NCI-H748 treated with DMSO at 0.1 percent for 48 hours (cell line): ENCODE measurements around the gene NDUFS3.
"Not testable (repeated sequence)": the region's sequence is repeated elsewhere in the genome, so short reads cannot be mapped to it uniquely, and the experiment has no call there.

Experiments
- DNase-seq: peaks from one replicate; lab custom pipeline; 2025; lab: John Stamatoyannopoulos, UW

NDUFS3 gene

DNA sequence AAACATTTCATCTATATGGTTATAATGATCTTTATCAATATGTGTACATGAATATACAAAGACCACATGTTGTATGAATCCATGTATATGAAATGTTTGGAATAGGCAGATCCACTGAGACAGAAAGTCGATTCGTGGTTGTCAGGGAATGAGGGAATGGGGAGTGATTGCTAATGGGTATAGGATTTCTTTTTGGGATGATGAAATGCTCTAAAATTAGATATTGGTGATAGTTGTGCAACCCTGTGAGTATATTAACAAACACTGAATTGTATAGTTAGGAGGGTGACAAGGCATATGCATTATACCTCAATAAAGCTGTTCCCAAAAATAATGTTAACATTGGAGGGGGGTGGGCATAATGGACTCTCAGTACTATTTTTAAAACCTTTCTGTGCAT, 18.4 kb upstream of the NDUFS3 start:
- DNase-seq, result no peak

DNA sequence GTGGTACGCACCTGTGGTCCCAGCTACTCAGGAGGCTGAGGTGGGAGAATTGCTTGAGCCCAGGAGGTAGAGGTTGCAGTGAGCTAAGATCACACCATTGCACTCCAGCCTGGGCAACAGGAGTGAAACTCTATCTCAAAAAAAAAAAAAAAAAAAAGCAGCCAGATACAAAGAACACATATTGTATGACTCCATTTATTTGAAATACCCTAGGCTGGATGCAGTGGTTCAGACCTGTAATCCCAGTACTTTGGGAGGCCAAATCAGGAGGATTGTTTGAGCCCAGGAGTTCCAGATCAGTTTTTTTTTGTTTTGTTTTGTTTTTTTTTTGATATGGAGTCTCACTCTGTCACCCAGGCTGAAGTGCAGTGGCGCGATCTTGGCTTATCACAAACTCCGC, 16.5 kb upstream of the NDUFS3 start:
- not testable (repeated sequence) for DNase-seq

DNA sequence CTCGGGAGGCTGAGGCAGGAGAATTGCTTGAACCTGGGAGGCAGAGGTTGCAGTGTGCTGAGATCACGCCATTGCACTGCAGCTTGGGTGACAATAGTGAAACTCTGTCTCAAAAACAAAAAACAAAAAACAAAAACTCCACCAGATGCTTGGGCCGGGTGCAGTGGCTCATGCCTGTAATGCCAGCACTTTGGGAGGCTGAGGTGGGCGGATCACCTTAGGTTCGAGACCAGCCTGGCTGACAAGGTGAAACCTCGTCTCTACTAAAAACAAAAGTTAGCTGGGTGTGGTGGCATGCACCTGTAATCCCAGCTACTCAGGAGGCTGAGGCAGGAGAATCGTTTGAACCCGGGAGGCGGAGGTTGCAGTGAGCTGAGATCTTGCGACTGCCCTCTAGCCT, 14.5 kb upstream of the NDUFS3 start:
- DNase-seq, result not testable (repeated sequence)

DNA sequence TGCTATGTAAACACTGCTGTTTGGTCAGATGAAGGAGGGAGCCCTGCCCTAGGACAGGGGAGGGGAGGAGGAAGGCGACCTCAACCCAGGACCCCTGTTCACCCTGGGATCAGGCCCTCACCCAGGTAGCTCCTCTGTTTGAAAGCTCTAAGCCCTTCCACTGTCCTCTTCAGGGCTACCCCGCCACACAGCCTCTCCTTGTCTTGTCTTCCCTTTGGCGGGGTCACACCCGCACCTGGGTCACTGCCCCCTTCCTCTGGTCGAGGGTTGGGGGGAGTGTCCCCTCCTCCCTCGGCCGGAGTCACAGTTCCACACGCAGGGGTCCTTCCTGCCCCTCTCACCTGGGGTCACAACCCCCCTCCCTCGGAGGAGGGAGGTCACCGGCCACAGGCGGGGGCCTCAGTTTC, 13.9 kb upstream of the NDUFS3 start:
- no peak for DNase-seq

DNA sequence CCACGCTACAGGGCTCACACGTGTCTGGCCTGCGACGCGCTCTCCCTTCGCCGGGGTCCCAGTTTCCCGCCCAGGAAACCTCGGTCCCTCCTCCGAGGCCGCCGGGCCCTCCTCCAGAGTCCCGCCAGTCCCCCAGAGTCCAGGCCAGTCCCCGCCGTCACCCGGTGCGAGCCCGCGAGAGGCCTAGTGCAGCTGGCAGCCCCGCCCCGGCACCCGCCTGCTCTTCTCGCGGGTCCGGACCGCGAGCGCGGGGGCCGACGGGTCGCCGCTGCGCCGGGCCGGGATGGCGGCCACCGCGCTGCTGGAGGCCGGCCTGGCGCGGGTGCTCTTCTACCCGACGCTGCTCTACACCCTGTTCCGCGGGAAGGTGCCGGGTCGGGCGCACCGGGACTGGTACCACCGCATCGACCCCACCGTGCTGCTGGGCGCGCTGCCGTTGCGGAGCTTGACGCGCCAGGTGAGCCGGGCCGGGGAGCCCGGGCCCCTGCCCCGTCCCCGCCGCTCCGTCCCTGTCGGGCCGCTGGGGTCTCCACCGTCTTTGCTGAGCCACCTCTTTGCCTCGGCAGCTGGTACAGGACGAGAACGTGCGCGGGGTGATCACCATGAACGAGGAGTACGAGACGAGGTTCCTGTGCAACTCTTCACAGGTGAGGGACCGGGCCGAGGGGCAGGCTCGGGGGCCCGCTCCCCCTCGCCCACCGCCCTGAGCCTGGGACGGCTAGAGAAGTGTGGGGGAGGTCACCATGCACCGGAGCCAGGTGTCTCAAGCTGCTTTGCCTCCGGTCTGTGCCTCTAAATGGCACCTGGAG, 13.3 kb upstream of the NDUFS3 start, which contains the start of gene PTPMT1:
Gene PTPMT1, plus strand, starts transcription at position 260 of the 809 bp plus-strand sequence. Its CDS starts 24 bp downstream, at position 284.
- DNase-seq, result no peak

DNA sequence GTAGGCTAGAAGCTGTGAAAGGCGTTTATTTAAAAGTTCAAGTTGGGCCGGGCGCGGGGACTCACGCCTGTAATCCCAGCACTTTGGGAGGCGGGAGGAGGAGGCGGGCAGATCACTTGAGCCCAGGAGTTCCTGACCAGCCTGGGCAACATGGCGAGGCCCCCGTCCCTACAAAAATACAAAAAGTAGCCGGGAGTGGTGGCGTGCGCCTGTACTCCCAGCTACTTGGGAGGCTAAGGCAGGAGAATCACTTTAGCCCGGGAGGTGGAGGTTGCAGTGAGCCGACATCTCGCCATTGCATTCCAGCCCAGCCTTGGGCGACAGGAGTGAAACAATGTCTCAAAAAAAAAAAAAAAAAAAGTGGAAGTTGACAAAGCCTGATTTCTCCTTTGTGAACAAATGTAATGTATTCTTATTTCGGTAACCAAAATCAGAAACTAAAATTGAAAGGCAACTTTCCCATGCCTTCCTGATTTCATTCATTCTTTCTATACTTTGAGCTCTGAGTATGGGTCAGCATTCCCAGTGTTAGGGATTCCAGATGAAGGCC, 12.7 kb upstream of the NDUFS3 start:
- DNase-seq, result no peak

DNA sequence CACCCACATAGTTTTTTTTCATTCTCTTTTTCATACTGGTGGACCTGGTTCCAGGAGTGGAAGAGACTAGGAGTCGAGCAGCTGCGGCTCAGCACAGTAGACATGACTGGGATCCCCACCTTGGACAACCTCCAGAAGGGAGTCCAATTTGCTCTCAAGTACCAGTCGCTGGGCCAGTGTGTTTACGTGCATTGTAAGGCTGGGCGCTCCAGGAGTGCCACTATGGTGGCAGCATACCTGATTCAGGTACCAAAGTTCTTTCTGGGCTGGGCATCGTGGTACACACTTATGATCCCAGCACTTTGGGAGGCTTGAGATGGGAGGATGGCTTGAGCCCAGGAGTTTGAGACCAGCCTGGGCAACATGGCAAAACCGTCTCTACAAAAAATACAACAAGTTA, 9.2 kb upstream of the NDUFS3 start:
- DNase-seq, result no peak

DNA sequence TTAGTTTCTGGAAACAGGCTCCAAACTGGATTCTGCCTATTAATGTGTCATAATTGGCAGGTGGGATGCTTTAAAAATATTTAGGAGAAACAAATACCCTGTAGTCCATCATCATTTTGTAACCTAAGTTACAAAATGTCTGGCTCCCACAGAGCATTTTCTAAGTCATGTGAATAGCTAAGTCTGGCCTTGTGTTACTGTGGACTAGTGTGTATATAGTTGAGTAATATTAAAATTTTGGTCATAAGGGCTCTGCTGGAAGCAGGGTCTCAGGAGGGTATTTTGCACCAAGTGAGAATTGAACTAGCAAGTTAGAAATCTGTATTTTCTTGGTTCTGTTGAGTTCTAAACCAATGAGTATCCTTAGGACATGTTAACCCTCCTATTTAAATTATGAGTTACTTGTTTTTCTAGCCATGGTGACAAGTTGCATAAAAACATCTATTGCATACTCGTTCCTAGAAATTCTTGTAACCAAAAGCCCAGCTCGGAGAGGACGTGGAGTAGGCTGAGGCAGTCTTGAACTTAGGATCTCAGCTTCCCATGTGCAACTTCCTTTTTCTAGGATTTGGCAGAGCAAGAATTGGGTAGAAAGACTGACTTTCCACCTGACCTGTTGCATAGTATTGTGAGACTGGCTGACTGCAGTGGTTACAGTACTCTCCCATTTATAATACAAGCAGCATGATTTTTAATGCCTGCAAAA, 8.1 kb upstream of the NDUFS3 start:
- no peak for DNase-seq

DNA sequence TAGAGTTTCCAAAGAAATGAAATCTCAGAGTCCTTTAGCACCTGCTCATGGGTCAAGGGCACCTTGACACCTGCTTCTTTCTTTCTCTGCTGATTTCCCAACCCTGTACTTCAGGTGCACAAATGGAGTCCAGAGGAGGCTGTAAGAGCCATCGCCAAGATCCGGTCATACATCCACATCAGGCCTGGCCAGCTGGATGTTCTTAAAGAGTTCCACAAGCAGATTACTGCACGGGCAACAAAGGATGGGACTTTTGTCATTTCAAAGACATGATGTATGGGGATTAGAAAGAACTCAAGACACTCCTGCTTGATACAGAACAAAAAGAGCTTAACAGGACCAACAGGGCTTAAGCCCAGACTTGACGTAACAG, 7.5 kb upstream of the NDUFS3 start:
- DNase-seq, result no peak

DNA sequence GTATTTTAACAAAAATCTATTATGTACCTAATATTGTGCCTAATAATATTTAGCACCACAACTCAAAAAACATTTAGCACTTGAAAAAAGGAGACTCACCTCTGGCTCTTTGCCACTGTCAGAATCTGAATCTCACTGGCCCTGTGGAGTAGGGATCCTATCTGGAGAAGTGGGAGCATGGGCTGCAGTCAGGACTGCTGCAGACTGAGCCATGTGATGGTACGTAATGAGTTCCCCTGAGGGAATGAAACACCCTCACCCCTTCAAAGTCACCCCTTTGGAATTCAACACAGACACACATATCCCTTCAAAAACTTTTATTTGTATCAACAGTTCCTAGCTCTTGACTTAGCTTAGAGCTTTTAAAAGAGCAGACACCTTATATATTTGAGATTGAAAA, 7.0 kb upstream of the NDUFS3 start:
- no peak for DNase-seq

DNA sequence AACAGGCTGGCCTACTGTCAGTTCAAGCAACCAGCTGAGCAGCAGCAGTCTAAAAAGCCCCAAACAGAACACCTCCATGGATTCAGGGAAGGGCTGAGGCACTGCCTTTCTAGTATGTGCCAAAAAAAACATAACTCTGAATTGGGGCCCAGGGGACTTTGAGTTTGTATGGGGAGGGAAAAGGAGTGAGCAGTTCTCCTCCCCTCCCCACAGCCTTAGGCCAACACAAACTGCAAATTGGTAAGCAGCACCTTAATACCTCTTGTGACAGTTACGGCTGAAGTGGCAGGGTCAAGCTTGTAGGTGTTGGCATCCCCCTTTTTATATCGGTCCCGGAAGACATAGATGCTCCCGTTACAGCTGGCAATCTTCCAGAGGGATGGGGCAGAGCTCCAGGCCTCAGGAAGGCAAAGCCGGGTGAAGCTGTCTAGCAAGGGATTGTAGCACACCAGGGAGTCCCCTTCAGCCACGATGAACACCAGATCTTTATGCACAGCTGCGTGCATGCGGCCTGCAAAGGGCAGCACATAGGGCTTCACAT, 6.1 kb upstream of the NDUFS3 start:
- no peak for DNase-seq

DNA sequence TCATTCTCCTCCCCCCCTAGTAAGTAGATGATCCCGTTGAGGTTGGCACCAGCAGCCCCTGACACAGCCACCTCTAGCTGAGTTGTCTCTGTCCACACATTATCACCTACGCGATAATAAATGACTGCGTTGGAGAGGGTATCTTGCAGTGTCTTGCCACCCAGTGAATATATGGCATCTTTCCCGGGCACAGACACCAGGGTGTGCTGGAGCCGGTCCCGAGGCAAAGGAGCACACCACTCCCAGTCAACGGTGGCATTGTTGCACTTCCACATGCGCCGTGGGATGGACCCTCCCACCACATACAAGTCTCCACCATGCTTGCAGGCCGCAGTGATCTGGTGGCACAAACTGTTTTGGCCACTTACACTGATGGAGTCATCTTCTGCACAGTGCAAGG, 5.6 kb upstream of the NDUFS3 start:
- DNase-seq, result no peak

DNA sequence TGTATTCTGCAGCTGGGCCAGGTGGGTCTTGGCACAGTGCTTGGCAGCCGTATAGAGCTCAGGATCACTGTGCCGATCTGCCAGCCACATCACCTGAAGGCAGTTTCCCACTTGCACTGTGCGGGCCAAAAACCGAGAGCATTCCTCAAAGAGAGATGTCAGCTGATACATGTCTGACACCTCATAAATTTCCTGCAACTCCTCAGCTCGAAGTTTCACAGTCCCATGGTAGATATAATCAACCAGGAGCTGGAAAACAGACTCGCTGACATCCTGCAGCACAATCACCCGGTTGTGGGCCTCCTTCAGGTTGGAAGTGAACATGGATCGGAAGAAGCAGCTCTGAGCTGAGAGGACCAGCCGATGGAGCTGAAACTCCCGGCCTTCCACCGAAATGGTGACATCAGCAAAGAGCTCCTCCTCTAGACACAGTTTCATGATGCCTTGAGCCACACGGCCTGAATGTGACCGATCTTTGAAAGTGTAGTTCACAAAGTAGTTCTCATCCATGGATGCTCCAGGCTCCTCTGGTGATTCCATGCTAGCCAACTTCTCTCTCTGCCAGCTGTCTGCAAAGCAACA, 1.3 kb upstream of the NDUFS3 start:
- DNase-seq, result no peak

DNA sequence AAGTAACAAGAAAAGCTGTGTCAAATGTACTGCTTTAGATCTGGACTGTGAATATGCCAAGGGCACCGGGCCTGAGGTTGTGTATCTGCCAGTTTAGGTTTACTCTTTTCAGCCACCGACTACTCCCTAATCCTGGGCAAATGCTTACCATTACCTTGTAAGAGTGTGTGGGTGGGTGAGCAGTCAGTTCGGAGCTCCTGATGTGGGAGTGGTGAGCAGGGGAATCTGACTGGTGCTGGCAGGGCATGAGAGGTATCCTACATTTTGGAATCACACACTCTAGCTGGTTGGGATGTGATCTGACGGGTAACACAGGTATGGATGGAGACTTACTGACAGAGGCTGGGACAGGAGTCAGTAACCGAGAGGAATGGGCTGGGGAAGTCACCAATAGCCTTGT, 5.0 kb downstream of the NDUFS3 start:
- DNase-seq, result no peak

DNA sequence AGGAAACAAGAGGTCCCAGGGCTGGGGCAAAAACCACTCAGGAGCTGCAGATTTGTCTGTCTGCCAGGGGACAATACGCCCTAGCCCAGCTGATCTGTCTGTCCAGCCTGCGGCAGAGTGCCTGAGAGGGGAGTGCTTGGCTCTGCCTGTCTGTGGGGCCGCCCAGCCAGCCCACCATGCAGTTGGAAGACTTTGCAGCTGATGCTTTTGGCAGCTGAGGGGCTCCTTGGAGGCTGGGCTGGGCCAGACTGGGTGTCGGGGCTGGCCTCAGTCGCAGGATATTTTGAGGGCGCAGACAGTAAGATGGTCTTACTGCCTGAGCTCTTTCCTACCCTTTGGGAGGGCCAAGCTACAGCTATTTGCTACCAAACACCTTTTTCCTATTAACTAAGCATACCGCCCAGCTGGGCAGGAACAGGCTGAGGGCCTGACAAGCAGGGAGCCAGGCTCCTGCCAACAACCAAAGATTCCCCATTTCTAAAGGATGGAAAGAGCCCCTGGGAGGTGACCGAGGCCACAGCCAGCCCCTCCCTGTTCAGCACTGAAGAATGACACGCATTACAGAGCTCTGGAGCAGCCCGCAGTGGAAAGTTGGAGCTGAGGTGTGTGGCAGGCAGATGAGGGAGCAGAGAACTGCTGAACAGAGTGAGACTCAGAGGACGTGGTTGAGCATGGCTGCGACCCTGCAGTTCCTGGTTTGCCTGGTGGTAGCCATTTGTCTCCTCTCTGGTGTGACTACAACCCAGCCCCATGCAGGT, 7.4 kb downstream of the NDUFS3 start, which contains the start of gene FAM180B:
Gene FAM180B, plus strand, starts transcription at position 581 of the 758 bp plus-strand sequence. Its CDS starts 91 bp downstream, at position 672.
- DNase-seq, result no peak

DNA sequence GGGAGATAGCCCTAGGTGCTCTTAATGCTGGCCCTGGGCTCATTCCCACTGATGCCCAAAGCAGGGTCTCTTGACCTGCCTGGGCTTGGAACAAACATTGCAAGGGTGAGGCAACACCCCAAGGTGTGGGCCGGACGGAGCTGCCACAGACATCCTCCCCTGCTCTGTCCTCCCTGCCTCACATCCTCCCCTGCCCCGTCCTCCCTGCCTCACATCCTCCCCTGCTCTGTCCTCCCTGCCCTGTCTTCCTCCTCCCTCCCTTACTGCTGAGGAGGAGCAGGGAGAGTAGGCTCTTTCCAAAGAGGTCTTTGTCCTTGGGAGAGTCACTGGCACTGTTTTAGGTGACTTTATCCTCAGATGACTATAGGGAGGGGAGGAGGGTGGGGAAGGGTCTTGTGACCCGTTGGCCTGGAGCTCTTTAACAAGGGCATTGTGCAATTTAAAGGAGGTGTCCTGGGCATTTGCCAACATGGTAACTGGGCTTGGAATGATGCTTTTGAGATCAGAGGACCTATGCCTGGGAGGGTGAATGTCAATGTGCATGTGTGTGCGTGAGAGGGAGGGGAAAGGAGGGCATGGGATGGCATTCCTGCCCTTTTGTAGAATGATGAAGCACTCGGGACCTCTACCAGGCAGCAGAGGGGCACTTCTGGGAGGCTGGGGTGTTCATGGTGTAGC, 8.3 kb downstream of the NDUFS3 start:
- DNase-seq, result no peak

DNA sequence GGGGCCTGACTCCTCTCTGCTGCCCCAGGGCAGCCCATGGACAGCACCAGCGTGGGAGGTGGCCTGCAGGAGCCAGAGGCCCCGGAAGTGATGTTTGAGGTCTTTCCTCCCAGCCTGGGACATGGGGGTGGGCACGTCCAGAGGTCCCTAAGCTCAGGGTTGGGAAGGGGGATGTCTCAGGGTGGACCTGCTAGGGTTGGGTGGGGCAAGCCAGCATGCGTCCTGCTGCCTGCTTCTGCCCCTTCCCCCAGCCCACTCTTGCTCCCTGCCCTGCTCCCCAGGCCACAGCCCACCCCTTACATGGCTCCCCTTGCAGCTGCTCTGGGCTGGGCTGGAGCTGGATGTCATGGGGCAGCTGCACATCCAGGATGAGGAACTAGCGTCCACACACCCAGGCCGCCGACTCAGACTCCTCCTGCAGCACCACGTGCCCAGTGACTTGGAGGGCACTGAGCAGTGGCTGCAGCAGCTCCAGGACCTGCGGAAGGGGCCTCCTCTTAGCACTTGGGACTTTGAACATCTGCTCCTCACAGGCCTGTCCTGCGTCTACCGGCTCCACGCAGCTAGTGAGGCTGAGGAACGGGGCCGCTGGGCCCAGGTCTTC, 9.0 kb downstream of the NDUFS3 start:
- no peak for DNase-seq

DNA sequence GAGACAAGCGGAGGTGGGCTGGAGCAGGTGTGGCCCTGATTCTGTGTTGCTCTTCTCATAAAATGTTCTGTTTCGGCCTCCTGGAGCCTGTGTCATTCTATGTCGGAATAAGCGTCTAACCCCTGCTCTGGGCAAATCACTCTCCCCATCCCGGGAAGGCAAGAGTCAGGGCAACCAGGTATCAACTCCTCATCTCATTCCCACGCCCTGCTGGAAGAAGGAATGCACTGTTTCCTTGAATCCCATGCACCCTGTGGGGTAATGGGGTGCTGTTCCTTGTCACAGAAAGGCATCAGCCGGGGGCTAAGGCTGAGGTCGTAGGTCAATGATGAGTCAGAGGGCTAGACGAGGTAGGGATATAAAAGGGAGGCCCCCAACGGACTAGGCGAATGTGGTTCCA, 10.2 kb downstream of the NDUFS3 start:
- DNase-seq, result no peak

DNA sequence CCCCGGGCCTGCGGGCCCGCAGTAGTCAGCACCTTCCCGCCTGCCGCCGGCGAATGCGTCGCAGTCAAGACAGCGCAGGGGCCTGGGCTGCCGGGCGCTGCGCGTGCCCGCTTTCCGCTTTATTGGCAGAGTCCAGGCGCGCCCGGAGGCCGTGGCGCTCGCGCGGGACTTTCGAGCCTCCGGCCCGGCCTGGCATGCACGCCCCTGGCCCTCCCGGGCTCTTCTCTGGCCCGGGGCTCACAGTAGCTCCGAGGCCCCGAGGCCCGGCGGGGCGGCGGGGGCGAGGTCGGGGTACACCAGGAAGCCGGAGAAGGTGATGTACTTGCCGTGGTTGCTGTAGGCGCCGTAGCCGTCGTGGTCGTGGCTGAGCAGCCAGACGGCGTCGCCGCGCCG, 10.7 kb downstream of the NDUFS3 start:
- no peak for DNase-seq

DNA sequence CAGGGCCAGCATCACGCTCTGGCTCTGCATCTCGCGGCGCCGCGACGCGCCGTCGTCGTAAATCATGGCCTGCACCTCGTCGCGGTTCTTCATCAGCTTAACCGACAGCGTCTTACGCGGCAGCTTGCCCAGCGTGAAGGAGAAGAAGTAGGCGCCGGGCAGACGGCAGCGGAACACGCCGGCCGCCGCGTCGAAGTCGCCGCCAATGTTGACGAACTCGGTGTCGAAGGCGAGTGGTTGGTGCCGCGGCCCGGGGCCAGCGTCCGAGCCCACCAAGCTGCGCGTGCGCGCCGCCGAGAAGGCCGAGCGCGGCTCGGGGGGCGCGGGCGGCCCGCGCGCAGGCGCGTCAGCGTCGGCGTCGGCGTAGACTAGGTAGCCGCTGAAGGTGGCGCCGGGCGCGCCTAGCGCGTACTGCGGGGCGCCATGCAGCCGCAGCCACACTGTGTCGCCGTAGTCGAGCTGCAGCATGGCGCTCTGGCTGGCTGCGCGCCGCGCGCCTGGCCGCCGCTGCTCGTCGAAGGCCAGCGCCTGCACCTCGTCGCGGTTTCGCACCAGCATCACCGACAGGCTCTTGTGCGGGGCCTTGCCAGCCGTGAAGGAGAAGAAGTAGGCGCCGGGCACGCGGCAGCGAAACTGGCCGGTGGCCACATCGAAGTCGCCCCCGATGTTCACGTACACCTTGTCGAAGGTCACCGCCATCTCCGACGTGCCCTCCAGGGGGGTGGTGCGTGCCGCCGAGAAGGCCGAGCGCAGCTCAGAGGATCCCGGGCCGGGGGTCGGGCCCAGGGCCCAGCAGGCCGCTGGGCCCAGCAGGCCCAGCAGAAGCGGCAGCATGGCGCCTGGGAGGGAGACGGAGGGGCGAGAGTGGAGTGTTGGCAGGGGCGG, 11.3 kb downstream of the NDUFS3 start:
- DNase-seq, result no peak
